H1 (cell line): ENCODE measurements around the gene WASF3. TPM values are rescaled to one million over a fixed set of nuclear protein-coding genes. Genes with fewer than 3 reads are reported as not detected.

ENCODE experiments used
- CTCF ChIA-PET: fragments of 300-600 bp; sonication (Branson Sonifier 250); formaldehyde crosslinking; loops from one replicate; lab custom pipeline; 2021; ENCODE audit not compliant: partially characterized antibody; lab: Charles Lee
- POLR2A ChIA-PET: fragments of 300-600 bp; sonication (Branson Sonifier 250); formaldehyde crosslinking; loops from one replicate; lab custom pipeline; 2021; ENCODE audit warnings: inconsistent platforms; ENCODE audit not compliant: partially characterized antibody; lab: Charles Lee
- DNase-seq, 2 experiments: peaks; one replicate each; pipeline versions ENCODE4 v3.0.0 to v3.0.0-alpha.2; 2010 to 2022; ENCODE audit warnings: low spot score in 2 of 2, low read depth in 1 of 2, mixed read lengths in 1 of 2
- FAIRE-seq: peaks from 2 replicates; lab custom pipeline; 2011; peaks lifted over from hg19 to GRCh38; lab: Jason Lieb, UNC
- H2AFZ ChIP-seq: 2 replicates; pipeline ENCODE4 v1.8.1; 2012; ENCODE audit warnings: low read length, inconsistent platforms
- H2AK5ac ChIP-seq: 2 replicates; pipeline ENCODE4 v1.6.1; 2013; ENCODE audit warnings: low read depth, low read length
- H2BK120ac ChIP-seq: replicated peaks from 2 replicates; pipeline ENCODE3; 2013; ENCODE audit warnings: low read depth, low read length, inconsistent platforms
- H2BK12ac ChIP-seq: 2 replicates; pipeline ENCODE4 v1.6.1; 2013; ENCODE audit warnings: low read depth, low read length
- H2BK15ac ChIP-seq: 2 replicates; pipeline ENCODE4 v1.6.1; 2013; ENCODE audit warnings: low read length
- H2BK20ac ChIP-seq: 2 replicates; pipeline ENCODE4 v1.6.1; 2013; ENCODE audit warnings: low read length
- H2BK5ac ChIP-seq: 2 replicates; pipeline ENCODE4 v1.6.1; 2013; ENCODE audit warnings: low read depth, low read length
- H3K14ac ChIP-seq: 2 replicates; pipeline ENCODE4 v1.6.1; 2013; ENCODE audit warnings: inconsistent platforms; ENCODE audit not compliant: insufficient read length
- H3K18ac ChIP-seq: 2 replicates; pipeline ENCODE4 v1.6.1; 2013; ENCODE audit warnings: low read length; ENCODE audit errors: extremely low read depth
- H3K23ac ChIP-seq: 2 replicates; pipeline ENCODE4 v1.6.1; 2013; ENCODE audit warnings: inconsistent platforms; ENCODE audit not compliant: insufficient read length
- H3K23me2 ChIP-seq: 2 replicates; pipeline ENCODE4 v1.6.1; 2013; ENCODE audit warnings: low read depth, low read length
- H3K27ac ChIP-seq: 2 replicates; pipeline ENCODE4 v1.6.1; 2011; ENCODE audit warnings: low read depth, low read length, inconsistent platforms
- H3K27me3 ChIP-seq, 4 experiments: replicated peaks in 1 of 4; 1 replicate in 1 of 4; 2 replicates in 3 of 4; pipeline versions ENCODE4 v1.6.1 to v1.8.1; 2011 to 2013; ENCODE audit warnings: low read length in 3 of 4, mild to moderate bottlenecking in 3 of 4, inconsistent platforms in 2 of 4, mixed read lengths in 2 of 4, moderate library complexity in 1 of 4; ENCODE audit not compliant: control insufficient read depth in 3 of 4, insufficient read depth in 3 of 4; ENCODE audit errors: extremely low read depth in 1 of 4
- H3K36me3 ChIP-seq, 4 experiments: 2 replicates each; pipeline versions ENCODE4 v1.6.1 to v1.8.1; 2011 to 2013; ENCODE audit warnings: mild to moderate bottlenecking in 4 of 4, low read length in 3 of 4, moderate library complexity in 2 of 4, control low read depth in 1 of 4, inconsistent platforms in 1 of 4; ENCODE audit not compliant: insufficient read depth in 4 of 4, control insufficient read depth in 2 of 4
- H3K4ac ChIP-seq: replicated peaks from 2 replicates; pipeline ENCODE3; 2013; ENCODE audit warnings: low read length, low read depth, mixed read lengths, inconsistent platforms; ENCODE audit not compliant: insufficient read length
- H3K4me1 ChIP-seq, 4 experiments: replicated peaks in 1 of 4; 1 replicate in 1 of 4; 2 replicates in 3 of 4; pipeline versions ENCODE4 v1.6.1 to v1.8.1; 2011 to 2013; ENCODE audit warnings: low read length in 3 of 4, inconsistent platforms in 2 of 4, mixed read lengths in 1 of 4; ENCODE audit not compliant: insufficient read depth in 4 of 4, control insufficient read depth in 3 of 4
- H3K4me2 ChIP-seq, 2 experiments: 2 replicates each; pipeline versions ENCODE4 v1.6.1 to v1.8.1; 2011 to 2013; ENCODE audit warnings: low read depth in 2 of 2, low read length in 2 of 2, control low read depth in 1 of 2, inconsistent platforms in 1 of 2, mild to moderate bottlenecking in 1 of 2; ENCODE audit not compliant: insufficient read depth in 1 of 2
- H3K4me3 ChIP-seq, 4 experiments: fragments of 200-600, 300-600 bp in 1 of 4; sonication (generic), shearing (Covaris generic), sonication (Bioruptor Twin) in 1 of 4; 2 replicates each; pipeline versions ENCODE4 v1.5.1 to v1.8.1; 2011 to 2016; ENCODE audit warnings: low read length in 4 of 4, low read depth in 3 of 4, control low read depth in 2 of 4, inconsistent platforms in 2 of 4, mild to moderate bottlenecking in 2 of 4, mixed read lengths in 1 of 4, moderate library complexity in 1 of 4; ENCODE audit not compliant: insufficient read depth in 2 of 4; ENCODE audit errors: extremely low read depth in 1 of 4
- H3K56ac ChIP-seq: replicated peaks from 2 replicates; pipeline ENCODE3; 2013; ENCODE audit warnings: low read depth, mild to moderate bottlenecking, mixed read lengths, low read length, inconsistent platforms; ENCODE audit not compliant: insufficient read length
- H3K79me1 ChIP-seq: 2 replicates; pipeline ENCODE4 v1.6.1; 2013; ENCODE audit warnings: low read depth, low read length, control low read depth
- H3K79me2 ChIP-seq, 2 experiments: 2 replicates each; pipeline versions ENCODE4 v1.6.1 to v1.8.1; 2012 to 2013; ENCODE audit warnings: low read length in 2 of 2, mild to moderate bottlenecking in 2 of 2, inconsistent platforms in 1 of 2; ENCODE audit not compliant: insufficient read depth in 2 of 2, control insufficient read depth in 1 of 2
- H3K9ac ChIP-seq, 4 experiments: replicated peaks in 1 of 4; 1 replicate in 1 of 4; 2 replicates in 3 of 4; pipeline versions ENCODE4 v1.6.1 to v1.8.1; 2011 to 2013; ENCODE audit warnings: low read depth in 3 of 4, low read length in 3 of 4, control low read depth in 2 of 4, mild to moderate bottlenecking in 2 of 4, moderate library complexity in 2 of 4, inconsistent platforms in 1 of 4; ENCODE audit errors: extremely low read depth in 1 of 4
- H3K9me3 ChIP-seq, 2 experiments: 2 replicates each; pipeline versions ENCODE4 v1.6.1 to v1.8.1; 2012 to 2013; ENCODE audit warnings: mild to moderate bottlenecking in 2 of 2, moderate library complexity in 2 of 2, control low read depth in 1 of 2, inconsistent platforms in 1 of 2, low read depth in 1 of 2, low read length in 1 of 2, mixed read lengths in 1 of 2; ENCODE audit not compliant: insufficient read depth in 2 of 2
- H4K20me1 ChIP-seq, 2 experiments: replicated peaks in 1 of 2; 2 replicates each; pipeline versions ENCODE3 to v1.8.1; 2011 to 2013; ENCODE audit warnings: inconsistent platforms in 2 of 2, low read length in 2 of 2, mild to moderate bottlenecking in 1 of 2; ENCODE audit not compliant: insufficient read depth in 2 of 2, control insufficient read depth in 1 of 2
- H4K5ac ChIP-seq: 2 replicates; pipeline ENCODE4 v1.6.1; 2013; ENCODE audit warnings: low read length, low read depth, mixed read lengths, inconsistent platforms; ENCODE audit not compliant: insufficient read length
- H4K8ac ChIP-seq: 2 replicates; pipeline ENCODE4 v1.8.0; 2013; ENCODE audit warnings: mild to moderate bottlenecking, moderate library complexity, low read length, inconsistent platforms; ENCODE audit not compliant: insufficient read depth; ENCODE audit errors: extremely low read depth
- H4K91ac ChIP-seq: replicated peaks from 2 replicates; pipeline ENCODE3; 2013; ENCODE audit warnings: low read length, mixed read lengths, inconsistent platforms; ENCODE audit not compliant: insufficient read length
- ATF2 ChIP-seq: IDR thresholded peaks from 2 replicates; pipeline ENCODE4 v1.6.1; 2012; ENCODE audit warnings: low read length, inconsistent platforms
- CTBP2 ChIP-seq: IDR thresholded peaks from 2 replicates; pipeline ENCODE4 v1.7.0; 2011; ENCODE audit warnings: borderline replicate concordance, mild to moderate bottlenecking, moderate library complexity, mixed read lengths, low read length; ENCODE audit not compliant: insufficient read depth, insufficient read length
- CTCF ChIP-seq, 3 experiments: IDR thresholded peaks; 1 replicate in 2 of 3; 2 replicates in 1 of 3; pipeline versions ENCODE4 v1.5.1 to v1.6.1; 2011; ENCODE audit warnings: low read length in 3 of 3, mild to moderate bottlenecking in 3 of 3, inconsistent platforms in 2 of 3, low read depth in 1 of 3, moderate library complexity in 1 of 3; ENCODE audit not compliant: insufficient read depth in 1 of 3; ENCODE audit errors: control extremely low read depth in 1 of 3
- FOSL1 ChIP-seq: IDR thresholded peaks from 2 replicates; pipeline ENCODE4 v1.6.1; 2011; ENCODE audit warnings: mild to moderate bottlenecking, low read depth, low read length, moderate library complexity; ENCODE audit not compliant: insufficient read depth
- JUN ChIP-seq: IDR thresholded peaks from 2 replicates; pipeline ENCODE4 v1.6.1; 2011; ENCODE audit warnings: low read depth, mild to moderate bottlenecking, improper control_type of control experiment, low read length
- JUND ChIP-seq: IDR thresholded peaks from 2 replicates; pipeline ENCODE4 v1.6.1; 2011; ENCODE audit warnings: mild to moderate bottlenecking, improper control_type of control experiment, low read length
- SIN3A ChIP-seq, 2 experiments: IDR thresholded peaks in 1 of 2; conservative IDR thresholded peaks in 1 of 2; 2 replicates each; pipeline ENCODE4 v1.6.1; 2011 to 2012; ENCODE audit warnings: low read length in 2 of 2, improper control_type of control experiment in 1 of 2, low read depth in 1 of 2, mild to moderate bottlenecking in 1 of 2
- TCF12 ChIP-seq: IDR thresholded peaks from 2 replicates; pipeline ENCODE4 v1.6.1; 2011; ENCODE audit warnings: low read depth, mild to moderate bottlenecking, low read length
- ZNF274 ChIP-seq: IDR thresholded peaks from 2 replicates; pipeline ENCODE4 v1.7.0; 2012; ENCODE audit warnings: low read length, borderline replicate concordance; ENCODE audit errors: extremely low read depth
- WGBS, 2 experiments: shearing (Covaris generic) in 1 of 2; methylation state at CpG; one replicate each; pipeline versions ENCODE4 v1.1.6 to v1.1.7; 2013 to 2015; ENCODE audit warnings: low lambda C conversion rate in 2 of 2, mixed read lengths in 2 of 2, inconsistent platforms in 1 of 2, low coverage in 1 of 2, missing lambda C conversion rate in 1 of 2; ENCODE audit not compliant: insufficient replicate concordance in 2 of 2, insufficient coverage in 1 of 2, insufficient read length in 1 of 2; ENCODE audit errors: extremely low coverage in 1 of 2, missing lambda C conversion rate in 1 of 2; 5-methylcytosine and 5-hydroxymethylcytosine counted together
- polyA plus RNA-seq, 7 experiments: library from polyadenylated mRNA; depleted of rRNA in 3 of 7; stranded (reverse) in 5 of 7; unstranded in 2 of 7; fragments of >200 nt in 5 of 7; fragments of 200-250 nt in 2 of 7; gene quantifications; 1 replicate in 5 of 7; 2 replicates in 1 of 7; 4 replicates in 1 of 7; pipeline versions ENCODE4 v1.2.1 to v1.2.3, GENCODE V29; 2011 to 2013; ENCODE audit warnings: missing spikeins in 2 of 7, mixed read lengths in 2 of 7
- total RNA-seq: library from RNA; stranded (reverse); fragmentation: NEBNext Ultra II Directional; extraction: Animal tissue kit (Norgen Biotek cat#: 25700); gene quantifications from 2 replicates; pipeline ENCODE4 v1.2.1, GENCODE V29; 2021

Gene WASF3
- total and polyA plus RNA-seq, 2 of the 8 experiments (the other 6 are each of a cell fraction or from before 2014, with no cell fraction given): 18.7 to 39.8 TPM

GRCh38 chr13:26614721-26615120 lies 57.2 kb downstream of the WASF3 start:
- Histone ChIP-seq H3K79me2 (peaks cover 0 to 12% of the 10 kb centered on the region in 2 experiments; a peak in 2 of 4 replicates), H2BK120ac (no peak overlapping the region), H2AFZ (no peak overlapping the region), H4K8ac (no peak overlapping the region), H4K5ac (no peak overlapping the region), H3K4me2 (no peak overlapping the region), H4K20me1 (peaks cover 0 to 2% of the 10 kb centered on the region in 2 experiments), H3K56ac (no peak overlapping the region), H2AK5ac (no peak overlapping the region), H3K27ac (no peak overlapping the region), H4K91ac (no peak overlapping the region), H3K14ac (no peak overlapping the region), H3K18ac (no peak overlapping the region), H3K4me1 (0 out of 7 replicates have a peak, but pooled peaks cover 0 to 2% (median 0%) of the 10 kb centered on the region in 4 experiments), H3K4me3 (no peak overlapping the region), H3K9me3 (no peaks in the 10 kb centered on the region), H3K27me3 (no peaks in the 10 kb centered on the region), H2BK5ac (no peak overlapping the region), H2BK15ac (no peak overlapping the region), H3K23me2 (no peaks in the 10 kb centered on the region), H3K36me3 (no peaks in the 10 kb centered on the region), H3K79me1 (no peaks in the 10 kb centered on the region; the same call in 1 of the 2 replicates), H3K4ac (no peak overlapping the region), H3K9ac (no peak overlapping the region), H2BK12ac (no peak overlapping the region), H2BK20ac (no peak overlapping the region), H3K23ac (no peak overlapping the region)
- WGBS, 2 experiments: 88% methylated on average over 5 of the region's 5 CpGs; no CpG with 5 or more reads in 1 of the 2 experiments
- ChIA-PET POLR2A (no interaction called here), CTCF (interaction anchor here (0.7 to 2.0 kb wide), 8 partner anchors 9 to 113 kb away, joined by 3 to 8 read pairs (median 4); no protein-coding TSS in a partner anchor)
- no peak for DNase-seq
- no peak for FAIRE-seq
- TF ChIP-seq TCF12 (no peak), CTCF (IDR thresholded peaks at IDR 0.05; ENCODE audit: control extremely low read depth in 1 of 3, insufficient read depth in 1 of 3, low read depth in 1 of 3, low read length in 3 of 3) (no peak), SIN3A (conservative IDR thresholded peaks at IDR 0.05 in 1 of 2, IDR thresholded peaks at IDR 0.05 in 1 of 2; ENCODE audit: low read depth in 1 of 2, low read length in 2 of 2) (no peak), CTBP2 (no peak), JUN (no peak), ZNF274 (no peak), JUND (no peak), ATF2 (no peak), FOSL1 (no peak)
